Keratinocyte (primary cell): Measurements from ENCODE around the gene NIPAL1. TPM values are rescaled to one million over a fixed set of nuclear protein-coding genes. Genes with fewer than 3 reads are reported as not detected.

Experiments
- DNase-seq: peaks from one replicate; pipeline ENCODE4 v3.0.0-alpha.2; 2011; ENCODE audit warnings: low read depth, missing footprints, low spot score
- FAIRE-seq: peaks from 2 replicates; lab custom pipeline; 2011; peaks lifted over from hg19 to GRCh38; lab: Jason Lieb, UNC
- H2AFZ ChIP-seq: 2 replicates; pipeline ENCODE4 v1.6.0; 2012; ENCODE audit warnings: low read length, control low read depth, inconsistent platforms; ENCODE audit not compliant: control insufficient read depth
- H3K27ac ChIP-seq: 2 replicates; pipeline ENCODE4 v1.5.1; 2011; ENCODE audit warnings: low read length; ENCODE audit not compliant: control insufficient read depth, insufficient read depth
- H3K27me3 ChIP-seq: 3 replicates; pipeline ENCODE4 v1.6.0; 2011; ENCODE audit warnings: low read length; ENCODE audit not compliant: control insufficient read depth, insufficient read depth; ENCODE audit errors: extremely low read depth
- H3K36me3 ChIP-seq, 2 experiments: 2 replicates in 1 of 2; 3 replicates in 1 of 2; pipeline ENCODE4 v1.5.1; 2011; ENCODE audit warnings: low read length in 2 of 2, mild to moderate bottlenecking in 1 of 2; ENCODE audit not compliant: control insufficient read depth in 2 of 2, insufficient read depth in 2 of 2; ENCODE audit errors: extremely low read depth in 1 of 2
- H3K4me1 ChIP-seq: 3 replicates; pipeline ENCODE4 v1.5.1; 2011; ENCODE audit warnings: low read length; ENCODE audit not compliant: control insufficient read depth, insufficient read depth; ENCODE audit errors: extremely low read depth
- H3K4me2 ChIP-seq: 3 replicates; pipeline ENCODE4 v1.6.0; 2011; ENCODE audit warnings: low read depth, low read length; ENCODE audit not compliant: control insufficient read depth, insufficient read depth; ENCODE audit errors: extremely low read depth
- H3K4me3 ChIP-seq, 3 experiments: fragments of 200-600 bp in 1 of 3; sonication (generic) in 1 of 3; 2 replicates in 2 of 3; 3 replicates in 1 of 3; pipeline ENCODE4 v1.5.1; 2011 to 2016; ENCODE audit warnings: low read length in 3 of 3, mild to moderate bottlenecking in 3 of 3, control low read depth in 2 of 3, inconsistent platforms in 1 of 3, low read depth in 1 of 3, mixed read lengths in 1 of 3, mixed run types in 1 of 3, moderate library complexity in 1 of 3; ENCODE audit not compliant: control insufficient read depth in 2 of 3, insufficient read depth in 2 of 3; ENCODE audit errors: extremely low read depth in 1 of 3
- H3K79me2 ChIP-seq: 2 replicates; pipeline ENCODE4 v1.6.0; 2012; ENCODE audit warnings: low read length; ENCODE audit not compliant: control insufficient read depth, insufficient read depth
- H3K9ac ChIP-seq: 3 replicates; pipeline ENCODE4 v1.6.0; 2011; ENCODE audit warnings: low read length; ENCODE audit not compliant: control insufficient read depth, insufficient read depth; ENCODE audit errors: extremely low read depth
- H3K9me1 ChIP-seq: 3 replicates; pipeline ENCODE4 v1.6.0; 2011; ENCODE audit warnings: low read length; ENCODE audit not compliant: control insufficient read depth, insufficient read depth; ENCODE audit errors: extremely low read depth
- H3K9me3 ChIP-seq: 2 replicates; pipeline ENCODE4 v1.5.1; 2012; ENCODE audit warnings: low read depth, low read length; ENCODE audit not compliant: control insufficient read depth
- H4K20me1 ChIP-seq: 3 replicates; pipeline ENCODE4 v1.6.0; 2011; ENCODE audit warnings: low read length; ENCODE audit not compliant: control insufficient read depth, insufficient read depth; ENCODE audit errors: extremely low read depth
- CTCF ChIP-seq, 3 experiments: IDR thresholded peaks in 1 of 3; conservative IDR thresholded peaks in 1 of 3; optimal IDR thresholded peaks in 1 of 3; 2 replicates in 2 of 3; 3 replicates in 1 of 3; pipeline versions ENCODE3 to v1.5.1; 2011; ENCODE audit warnings: low read length in 3 of 3, mild to moderate bottlenecking in 3 of 3, moderate library complexity in 2 of 3, control low read depth in 1 of 3, inconsistent platforms in 1 of 3; ENCODE audit not compliant: insufficient read depth in 2 of 3; ENCODE audit errors: extremely low read depth in 1 of 3
- EZH2 ChIP-seq: IDR thresholded peaks from one replicate; pipeline ENCODE4 v1.6.1; 2012; ENCODE audit warnings: inconsistent platforms, mild to moderate bottlenecking, low read length, moderate library complexity
- dilution Hi-C: fragments of 300-500 bp; cut with MboI; formaldehyde crosslinking; loops from one replicate; pipeline ENCODE4 v1.7.0; 2020; ENCODE audit warnings: low sequenced_read_pairs; ENCODE audit not compliant: extremely low pct_ligation_motif_present
- polyA plus RNA-seq, 5 experiments: library from polyadenylated mRNA; depleted of rRNA in 3 of 5; stranded (reverse) in 3 of 5; stranded (forward) in 1 of 5; unstranded in 1 of 5; fragments of >200 nt; gene quantifications; 1 replicate in 1 of 5; 2 replicates in 3 of 5; 3 replicates in 1 of 5; pipeline versions ENCODE4 v1.2.1 to v1.2.3, GENCODE V29; 2011 to 2012; ENCODE audit warnings: missing spikeins in 2 of 5, low read depth in 1 of 5, low replicate concordance in 1 of 5

Gene NIPAL1
- polyA plus RNA-seq, 1 donor (not counting 4 experiments of a cell fraction or from before 2014, with no cell fraction given), result 18.9 TPM

GRCh38 chr4:48047896-48048295 is 31.3 kb downstream of the NIPAL1 start:
- no peak for FAIRE-seq
- Histone ChIP-seq H3K4me1 (peaks cover 5% of the 10 kb centered on the region), H3K27me3 (no peaks in the 10 kb centered on the region), H3K27ac (no peak overlapping the region), H3K9me3 (no peaks in the 10 kb centered on the region), H3K9me1 (no peaks in the 10 kb centered on the region), H3K79me2 (no peaks in the 10 kb centered on the region), H3K36me3 (no peaks in the 10 kb centered on the region), H3K4me2 (no peak overlapping the region), H4K20me1 (no peaks in the 10 kb centered on the region), H2AFZ (no peak overlapping the region), H3K9ac (no peak overlapping the region), H3K4me3 (no peak overlapping the region)
- TF ChIP-seq CTCF (optimal IDR thresholded peaks at IDR 0.05 in 1 of 3, IDR thresholded peaks at IDR 0.05 in 1 of 3, conservative IDR thresholded peaks at IDR 0.05 in 1 of 3; ENCODE audit: extremely low read depth in 1 of 3, insufficient read depth in 2 of 3, low read length in 3 of 3), result no peak
- no peak for TF ChIP-seq EZH2
- no peak for DNase-seq
- dilution Hi-C loops, result no loop called here

DNA sequence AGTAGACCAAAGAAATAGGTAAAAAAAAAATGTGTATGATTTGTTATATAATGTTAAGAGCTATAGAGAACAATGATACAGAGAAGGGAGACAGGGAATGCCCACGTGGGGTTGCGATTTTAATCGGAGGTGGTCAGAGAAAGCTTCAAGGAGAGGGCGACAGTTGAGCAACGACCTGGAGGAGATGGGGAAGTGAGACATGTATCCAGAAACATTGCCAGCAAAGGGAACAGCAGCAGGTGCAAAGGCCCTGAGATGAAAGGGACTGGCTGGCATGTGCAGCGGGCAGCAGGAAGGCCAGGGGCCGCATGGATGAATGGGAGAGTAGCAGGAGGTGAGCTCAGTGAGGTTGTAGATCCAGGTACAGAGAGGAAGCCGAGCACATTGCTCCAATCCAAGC is 32.9 kb downstream of the NIPAL1 start:
- TF ChIP-seq EZH2, result no peak
- no peak for TF ChIP-seq CTCF (optimal IDR thresholded peaks at IDR 0.05 in 1 of 3, IDR thresholded peaks at IDR 0.05 in 1 of 3, conservative IDR thresholded peaks at IDR 0.05 in 1 of 3; ENCODE audit: extremely low read depth in 1 of 3, insufficient read depth in 2 of 3, low read length in 3 of 3)
- Histone ChIP-seq H3K36me3 (no peaks in the 10 kb centered on the region), H3K27me3 (no peaks in the 10 kb centered on the region), H3K4me1 (peaks cover 5% of the 10 kb centered on the region), H3K27ac (no peak overlapping the region), H2AFZ (no peak overlapping the region), H3K9ac (no peak overlapping the region), H3K4me3 (no peak overlapping the region), H4K20me1 (no peaks in the 10 kb centered on the region), H3K4me2 (no peak overlapping the region), H3K9me1 (no peaks in the 10 kb centered on the region), H3K79me2 (no peaks in the 10 kb centered on the region), H3K9me3 (no peaks in the 10 kb centered on the region)
- dilution Hi-C loops, result no loop called here
- FAIRE-seq (no peak), DNase-seq (no peak)
